ENCODE data around the gene GORASP1.

Gene GORASP1

GRCh38 chr3:39068556-39068955 lies 38.9 kb downstream of the GORASP1 start:
- no peak overlapping the region for H3K4me2 ChIP-seq (ENCODE audit: low read length)
- no peak overlapping the region for H3K14ac ChIP-seq (ENCODE audit: low read length)
- no peak overlapping the region for H4K8ac ChIP-seq (ENCODE audit: low read depth, low read length)
- no peak overlapping the region for H3K9ac ChIP-seq (ENCODE audit: low read length)
- H2BK5ac ChIP-seq (ENCODE audit: low read depth, low read length, poor library complexity): no peak overlapping the region
- H3K4ac ChIP-seq (ENCODE audit: low read depth, low read length): no peak overlapping the region
- no peak overlapping the region for H2BK12ac ChIP-seq (ENCODE audit: low read length)
- no peak overlapping the region for H2AK5ac ChIP-seq (ENCODE audit: low read length)
- no peak overlapping the region for H2AFZ ChIP-seq (ENCODE audit: insufficient read depth, low read length, poor library complexity)
- H3K23ac ChIP-seq (ENCODE audit: low read length): no peak overlapping the region
- no peaks in the 10 kb centered on the region for H3K27me3 ChIP-seq (ENCODE audit: insufficient read depth, low read length)
- no peaks in the 10 kb centered on the region for H3K79me1 ChIP-seq (ENCODE audit: low read length)
- peaks cover 3 to 6% of the 10 kb centered on the region in 2 experiments for H3K36me3 ChIP-seq (ENCODE audit: control insufficient read depth in 1 of 2, insufficient read depth in 2 of 2, low read length in 2 of 2)
- no peaks in the 10 kb centered on the region for H3K79me2 ChIP-seq (ENCODE audit: control insufficient read depth, insufficient read depth, low read length, poor library complexity)
- no CpG with 5 or more reads among the region's 3 CpGs for WGBS (ENCODE audit: extremely low coverage, insufficient coverage, insufficient read length)
- no peak overlapping the region for H3K18ac ChIP-seq (ENCODE audit: low read length)
- no peaks in the 10 kb centered on the region for H3K4me1 ChIP-seq (ENCODE audit: control insufficient read depth in 1 of 2, insufficient read depth in 2 of 2, low read length in 2 of 2)
- no peak for DNase-seq
- no peak overlapping the region for H3K4me3 ChIP-seq (ENCODE audit: low read depth, low read length)
- H3K9me3 ChIP-seq (ENCODE audit: insufficient read depth, low read depth, low read length): no peaks in the 10 kb centered on the region
- no peak overlapping the region for H4K91ac ChIP-seq (ENCODE audit: low read depth, low read length)
- H3K27ac ChIP-seq (ENCODE audit: low read depth, low read length): no peak overlapping the region
- H2BK120ac ChIP-seq (ENCODE audit: insufficient read depth, low read length, poor library complexity): no peak overlapping the region
- no peak overlapping the region for H4K12ac ChIP-seq (ENCODE audit: low read depth, low read length)

GRCh38 chr3:39067286-39067685 lies 40.1 kb downstream of the GORASP1 start:
- Histone ChIP-seq H3K9me3 (ENCODE audit: insufficient read depth, low read depth, low read length) (no peaks in the 10 kb centered on the region), H2AFZ (ENCODE audit: insufficient read depth, low read length, poor library complexity) (no peak overlapping the region), H3K4me1 (ENCODE audit: control insufficient read depth in 1 of 2, insufficient read depth in 2 of 2, low read length in 2 of 2) (no peaks in the 10 kb centered on the region), H4K91ac (ENCODE audit: low read depth, low read length) (no peak overlapping the region), H2BK120ac (ENCODE audit: insufficient read depth, low read length, poor library complexity) (no peak overlapping the region), H3K4me3 (ENCODE audit: low read depth, low read length) (no peak overlapping the region), H3K4me2 (ENCODE audit: low read length) (no peak overlapping the region), H3K27me3 (ENCODE audit: insufficient read depth, low read length) (no peaks in the 10 kb centered on the region), H3K36me3 (ENCODE audit: control insufficient read depth in 1 of 2, insufficient read depth in 2 of 2, low read length in 2 of 2) (peaks cover 3 to 6% of the 10 kb centered on the region in 2 experiments), H3K79me1 (ENCODE audit: low read length) (no peaks in the 10 kb centered on the region), H3K14ac (ENCODE audit: low read length) (no peak overlapping the region), H3K18ac (ENCODE audit: low read length) (no peak overlapping the region), H2BK5ac (ENCODE audit: low read depth, low read length, poor library complexity) (no peak overlapping the region), H3K27ac (ENCODE audit: low read depth, low read length) (no peak overlapping the region), H4K8ac (ENCODE audit: low read depth, low read length) (no peak overlapping the region), H3K4ac (ENCODE audit: low read depth, low read length) (no peak overlapping the region), H3K23ac (ENCODE audit: low read length) (no peak overlapping the region), H3K9ac (ENCODE audit: low read length) (no peak overlapping the region), H3K79me2 (ENCODE audit: control insufficient read depth, insufficient read depth, low read length, poor library complexity) (no peaks in the 10 kb centered on the region), H2BK12ac (ENCODE audit: low read length) (no peak overlapping the region), H2AK5ac (ENCODE audit: low read length) (no peak overlapping the region), H4K12ac (ENCODE audit: low read depth, low read length) (no peak overlapping the region)
- WGBS (ENCODE audit: extremely low coverage, insufficient coverage, insufficient read length): no CpG with 5 or more reads among the region's 1 CpG
- no peak for DNase-seq

- no peak overlapping the region for H3K23ac ChIP-seq (ENCODE audit: low read length)
- H4K12ac ChIP-seq (ENCODE audit: low read depth, low read length): no peak overlapping the region
- H3K36me3 ChIP-seq (ENCODE audit: control insufficient read depth in 1 of 2, insufficient read depth in 2 of 2, low read length in 2 of 2): peaks cover 3 to 6% of the 10 kb centered on the region in 2 experiments
- H2BK5ac ChIP-seq (ENCODE audit: low read depth, low read length, poor library complexity): no peak overlapping the region
- no peak overlapping the region for H3K9ac ChIP-seq (ENCODE audit: low read length)
- no peaks in the 10 kb centered on the region for H3K9me3 ChIP-seq (ENCODE audit: insufficient read depth, low read depth, low read length)
- no peak overlapping the region for H3K4me2 ChIP-seq (ENCODE audit: low read length)
- DNase-seq: peak in 1 of 2 donors; percentile 29
- H3K79me2 ChIP-seq (ENCODE audit: control insufficient read depth, insufficient read depth, low read length, poor library complexity): no peaks in the 10 kb centered on the region
- no peak overlapping the region for H4K8ac ChIP-seq (ENCODE audit: low read depth, low read length)
- H3K79me1 ChIP-seq (ENCODE audit: low read length): no peaks in the 10 kb centered on the region
- no peak overlapping the region for H2AFZ ChIP-seq (ENCODE audit: insufficient read depth, low read length, poor library complexity)
- H4K91ac ChIP-seq (ENCODE audit: low read depth, low read length): no peak overlapping the region
- no peak overlapping the region for H2BK12ac ChIP-seq (ENCODE audit: low read length)
- H2AK5ac ChIP-seq (ENCODE audit: low read length): no peak overlapping the region
- H3K4me1 ChIP-seq (ENCODE audit: control insufficient read depth in 1 of 2, insufficient read depth in 2 of 2, low read length in 2 of 2): no peaks in the 10 kb centered on the region
- no peaks in the 10 kb centered on the region for H3K27me3 ChIP-seq (ENCODE audit: insufficient read depth, low read length)
- no peak overlapping the region for H3K18ac ChIP-seq (ENCODE audit: low read length)
- H3K14ac ChIP-seq (ENCODE audit: low read length): no peak overlapping the region
- H3K4me3 ChIP-seq (ENCODE audit: low read depth, low read length): no peak overlapping the region
- H3K27ac ChIP-seq (ENCODE audit: low read depth, low read length): no peak overlapping the region
- no peak overlapping the region for H2BK120ac ChIP-seq (ENCODE audit: insufficient read depth, low read length, poor library complexity)
- no peak overlapping the region for H3K4ac ChIP-seq (ENCODE audit: low read depth, low read length)
- WGBS (ENCODE audit: extremely low coverage, insufficient coverage, insufficient read length): no CpG with 5 or more reads among the region's 1 CpG
Observed at GRCh38 chr3:39065197-39065596, 42.2 kb downstream of the GORASP1 start.

GRCh38 chr3:39064646-39065045 lies 42.8 kb downstream of the GORASP1 start:
- H3K79me2 ChIP-seq (ENCODE audit: control insufficient read depth, insufficient read depth, low read length, poor library complexity): no peaks in the 10 kb centered on the region

More at GRCh38 chr3:39064646-39065045, 42.8 kb downstream of the GORASP1 start:
- no peak overlapping the region for H4K8ac ChIP-seq (ENCODE audit: low read depth, low read length)
- no peak overlapping the region for H2BK12ac ChIP-seq (ENCODE audit: low read length)
- no peak overlapping the region for H2AFZ ChIP-seq (ENCODE audit: insufficient read depth, low read length, poor library complexity)
- H4K91ac ChIP-seq (ENCODE audit: low read depth, low read length): no peak overlapping the region
- H3K36me3 ChIP-seq (ENCODE audit: control insufficient read depth in 1 of 2, insufficient read depth in 2 of 2, low read length in 2 of 2): peaks cover 3 to 6% of the 10 kb centered on the region in 2 experiments
- no peaks in the 10 kb centered on the region for H3K27me3 ChIP-seq (ENCODE audit: insufficient read depth, low read length)
- H4K12ac ChIP-seq (ENCODE audit: low read depth, low read length): no peak overlapping the region
- H3K9me3 ChIP-seq (ENCODE audit: insufficient read depth, low read depth, low read length): no peaks in the 10 kb centered on the region
- H3K4ac ChIP-seq (ENCODE audit: low read depth, low read length): no peak overlapping the region
- H2BK120ac ChIP-seq (ENCODE audit: insufficient read depth, low read length, poor library complexity): no peak overlapping the region
- WGBS (ENCODE audit: extremely low coverage, insufficient coverage, insufficient read length): no CpG with 5 or more reads among the region's 1 CpG
- no peak overlapping the region for H2AK5ac ChIP-seq (ENCODE audit: low read length)
- H3K4me1 ChIP-seq (ENCODE audit: control insufficient read depth in 1 of 2, insufficient read depth in 2 of 2, low read length in 2 of 2): no peaks in the 10 kb centered on the region
- H2BK5ac ChIP-seq (ENCODE audit: low read depth, low read length, poor library complexity): no peak overlapping the region
- H3K9ac ChIP-seq (ENCODE audit: low read length): no peak overlapping the region
- peak in 1 of 2 donors; percentile 42 for DNase-seq
- H3K4me2 ChIP-seq (ENCODE audit: low read length): no peak overlapping the region
- H3K27ac ChIP-seq (ENCODE audit: low read depth, low read length): no peak overlapping the region
- H3K18ac ChIP-seq (ENCODE audit: low read length): no peak overlapping the region
- H3K79me1 ChIP-seq (ENCODE audit: low read length): no peaks in the 10 kb centered on the region
- no peak overlapping the region for H3K14ac ChIP-seq (ENCODE audit: low read length)
- no peak overlapping the region for H3K23ac ChIP-seq (ENCODE audit: low read length)
- H3K4me3 ChIP-seq (ENCODE audit: low read depth, low read length): no peak overlapping the region
